Loucy (cell line): ENCODE results near the gene TIGIT.

Source experiments
- CTCF ChIP-seq: fragments of 200-600 bp; sonication (generic); conservative IDR thresholded peaks from 2 replicates; pipeline ENCODE4 v1.5.1; 2014; ENCODE audit warnings: mild to moderate bottlenecking, antibody characterized with exemption, low read length
- EZH2phosphoT487 ChIP-seq: fragments of 200-600 bp; IDR thresholded peaks from 2 replicates; pipeline ENCODE4 v1.6.1; 2018; ENCODE audit warnings: antibody characterized with exemption, mild to moderate bottlenecking, moderate library complexity, borderline replicate concordance

DNA sequence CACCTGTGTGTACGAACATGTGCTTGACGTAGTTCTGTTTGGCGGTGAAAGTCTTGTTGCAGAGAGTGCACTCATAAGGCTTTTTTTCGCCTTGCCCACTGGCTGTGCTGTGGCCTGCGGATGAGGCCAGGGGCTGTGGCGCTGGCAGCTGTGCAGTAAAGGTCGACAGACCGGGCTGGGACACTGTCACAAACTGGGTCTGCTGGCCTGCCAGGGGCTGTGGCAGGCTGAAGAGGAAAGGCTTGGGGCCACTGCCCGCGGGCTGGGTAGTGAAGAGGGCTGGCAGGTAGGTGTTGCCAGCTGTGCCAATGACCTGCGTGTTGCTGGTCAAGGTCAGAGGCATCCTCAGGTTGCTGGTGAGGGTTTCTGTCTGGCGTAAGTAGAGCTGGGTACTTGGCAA, 56.4 kb downstream of the TIGIT start:
- TF ChIP-seq CTCF (no peak), EZH2phosphoT487 (no peak)
